Chondrocyte (in vitro differentiated cells): Measurements from ENCODE around the gene SLC44A1. TPM values are rescaled to one million over a fixed set of nuclear protein-coding genes. Genes with fewer than 3 reads are reported as not detected.

ENCODE experiments used
- DNase-seq: peaks from one replicate; pipeline ENCODE4 v3.0.0; 2021; ENCODE audit warnings: mixed read lengths, low spot score
- H3K27ac Mint-ChIP-seq: one replicate; pipeline ENCODE4 v1.8.0; 2021; ENCODE audit warnings: mild to moderate bottlenecking, moderate library complexity, mixed read lengths; ENCODE audit not compliant: unreplicated experiment
- H3K27me3 Mint-ChIP-seq: 2 replicates; pipeline ENCODE4 v1.8.0; 2021; ENCODE audit warnings: low read depth, mixed read lengths
- H3K36me3 Mint-ChIP-seq: 2 replicates; pipeline ENCODE4 v1.8.0; 2021; ENCODE audit warnings: low read depth, mixed read lengths
- H3K4me1 Mint-ChIP-seq: 2 replicates; pipeline ENCODE4 v1.8.0; 2021; ENCODE audit warnings: low read depth, mild to moderate bottlenecking, mixed read lengths
- H3K4me3 Mint-ChIP-seq: one replicate; pipeline ENCODE4 v1.8.0; 2021; ENCODE audit warnings: mild to moderate bottlenecking, moderate library complexity, mixed read lengths; ENCODE audit not compliant: unreplicated experiment
- H3K9me3 Mint-ChIP-seq: 2 replicates; pipeline ENCODE4 v1.8.0; 2021; ENCODE audit warnings: low read depth, mixed read lengths
- total RNA-seq: library from RNA; stranded (reverse); gene quantifications from 3 replicates; pipeline ENCODE4 v1.2.1, GENCODE V29; 2021
- TF ChIP-seq, protein P1 (sequence below): fragments of 200-600 bp; sonication (generic); IDR thresholded peaks from 2 replicates; pipeline ENCODE4 v1.5.0; 2021; ENCODE audit warnings: antibody characterized with exemption, mild to moderate bottlenecking, moderate library complexity

The SLC44A1 gene
- total RNA-seq, 1 donor from 2014 or later, result 17.1 TPM

GRCh38 chr9:105435453-105435852, 191.0 kb downstream of the SLC44A1 start:
- Mint-ChIP-seq H3K27me3 (no peaks in the 10 kb centered on the region), H3K9me3 (no peaks in the 10 kb centered on the region), H3K4me1 (peaks cover 18% of the 10 kb centered on the region), H3K4me3 (no peak overlapping the region), H3K27ac (no peak overlapping the region), H3K36me3 (no peaks in the 10 kb centered on the region)
- TF ChIP-seq, protein P1, sequence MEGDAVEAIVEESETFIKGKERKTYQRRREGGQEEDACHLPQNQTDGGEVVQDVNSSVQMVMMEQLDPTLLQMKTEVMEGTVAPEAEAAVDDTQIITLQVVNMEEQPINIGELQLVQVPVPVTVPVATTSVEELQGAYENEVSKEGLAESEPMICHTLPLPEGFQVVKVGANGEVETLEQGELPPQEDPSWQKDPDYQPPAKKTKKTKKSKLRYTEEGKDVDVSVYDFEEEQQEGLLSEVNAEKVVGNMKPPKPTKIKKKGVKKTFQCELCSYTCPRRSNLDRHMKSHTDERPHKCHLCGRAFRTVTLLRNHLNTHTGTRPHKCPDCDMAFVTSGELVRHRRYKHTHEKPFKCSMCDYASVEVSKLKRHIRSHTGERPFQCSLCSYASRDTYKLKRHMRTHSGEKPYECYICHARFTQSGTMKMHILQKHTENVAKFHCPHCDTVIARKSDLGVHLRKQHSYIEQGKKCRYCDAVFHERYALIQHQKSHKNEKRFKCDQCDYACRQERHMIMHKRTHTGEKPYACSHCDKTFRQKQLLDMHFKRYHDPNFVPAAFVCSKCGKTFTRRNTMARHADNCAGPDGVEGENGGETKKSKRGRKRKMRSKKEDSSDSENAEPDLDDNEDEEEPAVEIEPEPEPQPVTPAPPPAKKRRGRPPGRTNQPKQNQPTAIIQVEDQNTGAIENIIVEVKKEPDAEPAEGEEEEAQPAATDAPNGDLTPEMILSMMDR, result no peak
- no peak for DNase-seq

DNA sequence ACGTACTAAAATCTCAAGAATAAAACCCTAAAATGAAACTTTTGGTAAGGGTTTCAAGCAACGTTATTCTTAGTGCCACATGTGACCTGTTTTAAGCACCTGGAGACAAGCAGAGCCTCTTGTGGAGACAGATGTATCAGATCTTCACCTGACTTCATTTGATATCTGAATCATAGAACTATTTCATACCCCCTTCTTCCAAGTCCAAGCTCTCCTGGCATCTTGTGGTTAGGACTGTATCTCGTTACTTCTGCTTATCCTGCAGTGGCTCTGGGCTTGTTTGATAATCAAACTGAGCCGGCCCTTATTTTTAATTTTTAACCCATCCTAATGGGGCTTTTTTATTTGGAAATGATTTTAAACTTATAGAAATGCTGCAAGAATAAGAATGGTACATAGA, 192.3 kb downstream of the SLC44A1 start:
- H3K9me3 Mint-ChIP-seq, result no peaks in the 10 kb centered on the region
- TF ChIP-seq, protein P1, result no peak
- no peaks in the 10 kb centered on the region for H3K27me3 Mint-ChIP-seq
- no peak overlapping the region for H3K4me3 Mint-ChIP-seq
- no peak overlapping the region for H3K27ac Mint-ChIP-seq
- no peaks in the 10 kb centered on the region for H3K36me3 Mint-ChIP-seq
- no peak for DNase-seq
- peaks cover 18% of the 10 kb centered on the region for H3K4me1 Mint-ChIP-seq

- H3K9me3 Mint-ChIP-seq, result no peaks in the 10 kb centered on the region
- no peak overlapping the region for H3K27ac Mint-ChIP-seq
- H3K4me3 Mint-ChIP-seq, result no peak overlapping the region
- no peaks in the 10 kb centered on the region for H3K36me3 Mint-ChIP-seq
- H3K27me3 Mint-ChIP-seq, result no peaks in the 10 kb centered on the region
- no peak for DNase-seq
- TF ChIP-seq, protein P1, result no peak
- H3K4me1 Mint-ChIP-seq, result peaks cover 18% of the 10 kb centered on the region
Measured at GRCh38 chr9:105437704-105438103, 193.3 kb downstream of the SLC44A1 start.

DNA sequence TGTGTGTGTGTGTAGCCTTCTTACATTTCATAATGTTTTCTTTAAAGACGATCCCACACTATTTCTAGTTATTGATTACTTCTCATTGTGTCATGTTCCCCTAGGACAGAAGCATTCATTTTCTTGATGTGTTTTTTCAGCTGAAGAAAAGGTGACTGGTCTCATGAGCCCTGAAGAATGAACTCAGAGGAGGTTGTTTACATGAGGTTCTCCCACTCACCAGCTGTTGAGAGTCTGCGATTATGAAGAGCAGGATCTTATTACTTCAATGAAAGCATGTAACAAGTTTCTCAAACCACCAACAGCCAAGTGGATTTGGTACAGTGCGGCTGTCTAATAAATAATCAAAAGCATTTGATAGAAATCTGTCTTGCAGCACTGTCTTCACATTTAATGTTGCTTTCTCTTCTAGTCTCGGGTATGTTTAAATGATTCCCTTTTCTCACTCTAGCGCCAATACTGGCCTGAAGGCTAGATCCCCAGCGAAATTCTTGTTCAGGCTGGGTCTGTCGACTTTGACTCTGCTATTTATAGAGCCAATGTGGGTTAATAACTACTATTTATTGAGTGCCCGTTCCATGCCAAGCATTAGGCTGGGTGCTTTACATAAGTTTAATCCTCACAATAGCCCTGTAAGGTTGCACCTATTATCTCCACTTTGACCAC, 193.8 kb downstream of the SLC44A1 start:
- Mint-ChIP-seq H3K27me3 (no peaks in the 10 kb centered on the region), H3K4me3 (no peak overlapping the region), H3K9me3 (no peaks in the 10 kb centered on the region), H3K4me1 (peaks cover 18% of the 10 kb centered on the region), H3K36me3 (no peaks in the 10 kb centered on the region), H3K27ac (no peak overlapping the region)
- no peak for DNase-seq
- TF ChIP-seq, protein P1, result no peak

- peaks cover 18% of the 10 kb centered on the region for H3K4me1 Mint-ChIP-seq
- H3K4me3 Mint-ChIP-seq, result no peak overlapping the region
- H3K27me3 Mint-ChIP-seq, result no peaks in the 10 kb centered on the region
- TF ChIP-seq, protein P1, result no peak
- H3K9me3 Mint-ChIP-seq, result no peaks in the 10 kb centered on the region
- no peaks in the 10 kb centered on the region for H3K36me3 Mint-ChIP-seq
- DNase-seq, result no peak
- H3K27ac Mint-ChIP-seq, result no peak overlapping the region
Measured at GRCh38 chr9:105439428-105439827, 195.0 kb downstream of the SLC44A1 start.
